HCT116 (cell line): ENCODE results near the gene POLE3. TPM values are rescaled to one million over a fixed set of nuclear protein-coding genes. Genes with fewer than 3 reads are reported as not detected.

Experiments used
- ATAC-seq: fragments of 200-7000 bp; cut with Tn5 transposase; 2 replicates; pipeline ENCODE4 v1.9.1; 2020; ENCODE audit warnings: mild to moderate bottlenecking, moderate library complexity
- BruUV-seq: library from RNA; stranded (reverse); fragments of 400-500 nt; replicated peaks from 2 replicates; lab custom pipeline; 2021; lab: Mats Ljungman, UMichigan
- CTCF ChIA-PET: fragments of 300-600 bp; sonication (Branson Sonifier 250); formaldehyde crosslinking; loops from one replicate; lab custom pipeline; 2021; ENCODE audit warnings: antibody characterized with exemption; lab: Charles Lee
- POLR2A ChIA-PET: fragments of 300-600, 350-600 bp; sonication (Branson Sonifier 250); formaldehyde crosslinking; loops from one replicate; lab custom pipeline; 2021; ENCODE audit warnings: antibody characterized with exemption; lab: Charles Lee
- RAD21 ChIA-PET, 2 experiments: fragments of 300-600 bp; sonication (Branson Sonifier 250); formaldehyde crosslinking; loops; one replicate each; lab custom pipeline; 2023; ENCODE audit warnings: low total read pairs in 2 of 2; ENCODE audit not compliant: uncharacterized antibody in 2 of 2, unreplicated experiment in 2 of 2, low non-redundant PET in 1 of 2; lab: Charles Lee
- DNase-seq: peaks from one replicate; pipeline ENCODE4 v3.0.0-alpha.2; 2010; ENCODE audit warnings: low read depth, low spot score
- H2AFZ ChIP-seq: fragments of 200-600 bp; shearing (Covaris generic), sonication (generic); 2 replicates; pipeline ENCODE4 v1.6.1; 2017; ENCODE audit warnings: low read depth, mixed run types, mixed read lengths, antibody characterized with exemption, low read length; ENCODE audit not compliant: poor library complexity, severe bottlenecking
- H3K27ac ChIP-seq: 2 replicates; pipeline ENCODE4 v1.5.1; 2012; ENCODE audit warnings: low read depth, low read length
- H3K27me3 ChIP-seq: fragments of 200-600 bp; sonication (generic); 2 replicates; pipeline ENCODE4 v1.6.1; 2016; ENCODE audit warnings: mixed run types, low read length, mixed read lengths; ENCODE audit not compliant: insufficient read depth
- H3K36me3 ChIP-seq, 2 experiments: fragments of 200-500 bp in 1 of 2; fragments of 200-600 bp in 1 of 2; sonication (Bioruptor generic) in 1 of 2; sonication (generic) in 1 of 2; 2 replicates each; pipeline versions ENCODE4 v1.5.1 to v1.6.1; 2014 to 2016; ENCODE audit warnings: low read length in 2 of 2, inconsistent platforms in 1 of 2, mixed read lengths in 1 of 2, mixed run types in 1 of 2; ENCODE audit not compliant: insufficient read depth in 2 of 2, control insufficient read depth in 1 of 2
- H3K4me1 ChIP-seq, 2 experiments: fragments of 200-600 bp in 1 of 2; sonication (generic) in 1 of 2; 2 replicates each; pipeline versions ENCODE4 v1.5.1 to v1.6.1; 2012 to 2017; ENCODE audit warnings: low read length in 2 of 2, inconsistent platforms in 1 of 2, mild to moderate bottlenecking in 1 of 2, mixed read lengths in 1 of 2, mixed run types in 1 of 2, moderate library complexity in 1 of 2; ENCODE audit not compliant: insufficient read depth in 2 of 2, control insufficient read depth in 1 of 2
- H3K4me2 ChIP-seq: fragments of 200-600 bp; sonication (generic); 2 replicates; pipeline ENCODE4 v1.6.1; 2017; ENCODE audit warnings: mixed run types, low read length, mixed read lengths
- H3K4me3 ChIP-seq, 2 experiments: fragments of 200-600 bp in 1 of 2; sonication (generic) in 1 of 2; replicated peaks in 1 of 2; 2 replicates each; pipeline ENCODE4 v1.5.1; 2011 to 2016; ENCODE audit warnings: low read length in 2 of 2, control low read depth in 1 of 2, low read depth in 1 of 2, mild to moderate bottlenecking in 1 of 2, mixed read lengths in 1 of 2, mixed run types in 1 of 2
- H3K79me2 ChIP-seq: fragments of 200-600 bp; sonication (generic); 2 replicates; pipeline ENCODE4 v1.6.1; 2017; ENCODE audit warnings: mild to moderate bottlenecking, mixed run types, low read length, moderate library complexity, mixed read lengths; ENCODE audit not compliant: insufficient read depth
- H3K9ac ChIP-seq: fragments of 200-600 bp; sonication (generic); 2 replicates; pipeline ENCODE4 v1.6.1; 2016; ENCODE audit warnings: low read length, mixed read lengths
- H3K9me2 ChIP-seq: fragments of 200-600 bp; sonication (generic), shearing (Covaris generic); 2 replicates; pipeline ENCODE4 v1.6.1; 2017; ENCODE audit warnings: mixed run types, mild to moderate bottlenecking, moderate library complexity; ENCODE audit not compliant: insufficient read depth
- H3K9me3 ChIP-seq, 2 experiments: fragments of 200-500 bp in 1 of 2; fragments of 200-600 bp in 1 of 2; sonication (Bioruptor generic) in 1 of 2; sonication (generic) in 1 of 2; 2 replicates each; pipeline ENCODE4 v1.6.1; 2014 to 2017; ENCODE audit warnings: low read length in 2 of 2, mixed read lengths in 2 of 2, inconsistent platforms in 1 of 2, low read depth in 1 of 2, mild to moderate bottlenecking in 1 of 2, mixed run types in 1 of 2, moderate library complexity in 1 of 2; ENCODE audit not compliant: control insufficient read depth in 1 of 2, insufficient read depth in 1 of 2
- H4K20me1 ChIP-seq: fragments of 200-600 bp; sonication (generic), shearing (Covaris generic); 2 replicates; pipeline ENCODE4 v1.6.1; 2017; ENCODE audit warnings: mixed run types, mild to moderate bottlenecking, moderate library complexity; ENCODE audit not compliant: insufficient read depth
- ATF3 ChIP-seq: IDR thresholded peaks from 2 replicates; pipeline ENCODE4 v1.6.1; 2012
- CTCF ChIP-seq, 3 experiments: fragments of 200-600 bp in 1 of 3; sonication (generic) in 1 of 3; IDR thresholded peaks in 2 of 3; conservative IDR thresholded peaks in 1 of 3; 2 replicates each; pipeline ENCODE4 v1.5.1; 2012 to 2017; ENCODE audit warnings: low read depth in 2 of 3, low read length in 2 of 3, antibody characterized with exemption in 1 of 3, borderline replicate concordance in 1 of 3, control low read depth in 1 of 3, mild to moderate bottlenecking in 1 of 3, mixed read lengths in 1 of 3, mixed run types in 1 of 3, moderate library complexity in 1 of 3; ENCODE audit not compliant: insufficient read depth in 1 of 3
- EZH2 ChIP-seq: fragments of 200-600 bp; sonication (generic); IDR thresholded peaks from 2 replicates; pipeline ENCODE4 v1.6.1; 2017; ENCODE audit warnings: antibody characterized with exemption, mixed run types
- FOSL1 ChIP-seq: IDR thresholded peaks from 2 replicates; pipeline ENCODE4 v1.6.1; 2012; ENCODE audit warnings: low read depth
- POLR2A ChIP-seq: IDR thresholded peaks from 2 replicates; pipeline ENCODE4 v1.7.0; 2011; ENCODE audit warnings: borderline replicate concordance; ENCODE audit not compliant: insufficient read depth, insufficient read length; ENCODE audit errors: extremely low read depth
- POLR2AphosphoS5 ChIP-seq: IDR thresholded peaks from 2 replicates; pipeline ENCODE4 v1.6.1; 2011; ENCODE audit warnings: mild to moderate bottlenecking, low read depth, low read length, moderate library complexity
- REST ChIP-seq: IDR thresholded peaks from 2 replicates; pipeline ENCODE4 v1.6.1; 2012; ENCODE audit warnings: low read depth
- SRF ChIP-seq: IDR thresholded peaks from 2 replicates; pipeline ENCODE4 v1.6.1; 2012; ENCODE audit warnings: low read depth
- TCF7L2 ChIP-seq: IDR thresholded peaks from 2 replicates; pipeline ENCODE4 v1.7.0; 2011; ENCODE audit warnings: borderline replicate concordance, inconsistent platforms; ENCODE audit not compliant: insufficient read depth, insufficient read length; ENCODE audit errors: extremely low read depth
- YY1 ChIP-seq: IDR thresholded peaks from 2 replicates; pipeline ENCODE4 v1.6.1; 2011; ENCODE audit warnings: low read length, low read depth, moderate library complexity, mild to moderate bottlenecking; ENCODE audit not compliant: insufficient replicate concordance; ENCODE audit errors: extremely low read depth
- ZBTB33 ChIP-seq: IDR thresholded peaks from 2 replicates; pipeline ENCODE4 v1.6.1; 2011; ENCODE audit warnings: mild to moderate bottlenecking, low read length, moderate library complexity; ENCODE audit not compliant: insufficient replicate concordance; ENCODE audit errors: extremely low read depth
- ZFX ChIP-seq: fragments of 450-650 bp; IDR thresholded peaks from 2 replicates; pipeline ENCODE4 v1.6.1; 2017
- intact Hi-C: fragments of 100-400 bp; cut with micrococcal nuclease; formaldehyde crosslinking; loops from 2 replicates; pipeline ENCODE4 v1.10.0; 2022
- total RNA-seq: library from RNA; stranded (reverse); gene quantifications from one replicate; pipeline ENCODE4 v1.2.1, GENCODE V29; 2021; ENCODE audit not compliant: unreplicated experiment

POLE3 gene
- total RNA-seq, 1 experiment from 2014 or later: 65.1 TPM

- ChIA-PET CTCF (interaction anchor here (0.5 to 2.6 kb wide), 12 partner anchors 9 to 257 kb away, joined by 3 to 19 read pairs (median 3); partner anchors contain the start of genes C9orf43, CDC26, POLE3 and PRPF4), RAD21 (interaction anchor here (0.6 to 1.5 kb wide), 3 partner anchors 9 to 257 kb away, joined by 3 to 8 read pairs (median 5); partner anchors contain the start of genes C9orf43 (in 1 of the 2), CDC26 (in 1 of the 2), POLE3 (in 1 of the 2) and PRPF4 (in 1 of the 2)), POLR2A (interaction anchor here (0.7 to 1.5 kb wide), 2 partner anchors 9 to 14 kb away, joined by 3 to 13 read pairs; partner anchors contain the start of genes C9orf43 and POLE3)
- peaks cover 8 to 12% of the 10 kb centered on the region in 2 experiments for H3K4me1 ChIP-seq
- H3K9me2 ChIP-seq: no peaks in the 10 kb centered on the region
- H4K20me1 ChIP-seq: no peaks in the 10 kb centered on the region
- no TSS peak for BruUV-seq
- no peaks in the 10 kb centered on the region for H3K79me2 ChIP-seq
- intact Hi-C loops: loop anchor here (1.0 kb wide), 1 partner anchor 257 kb away; no protein-coding TSS in a partner anchor
- peak within 1 kb of the TSS; percentile 40 for H3K27ac ChIP-seq
- no peak for TF ChIP-seq TCF7L2
- peak; percentile 71 for TF ChIP-seq YY1
- TF ChIP-seq FOSL1: no peak
- peak; percentile 77 for TF ChIP-seq POLR2AphosphoS5
- no peak for TF ChIP-seq ZBTB33
- peak; percentile 41 for TF ChIP-seq POLR2A
- no peak for TF ChIP-seq REST
- TF ChIP-seq ZFX: no peak
- peak in 2 of 3 experiments; percentile 88 to 96; a peak in 4 of 6 replicates for TF ChIP-seq CTCF (IDR thresholded peaks at IDR 0.05 in 2 of 3, conservative IDR thresholded peaks at IDR 0.05 in 1 of 3; ENCODE audit: borderline replicate concordance in 1 of 3, insufficient read depth in 1 of 3, low read depth in 2 of 3, low read length in 2 of 3)
- no peak for TF ChIP-seq EZH2
- TF ChIP-seq ATF3: no peak
- TF ChIP-seq SRF: no peak
- ATAC-seq: peak; percentile 96
- H2AFZ ChIP-seq: peak within 1 kb of the TSS; percentile 91
- peak within 1 kb of the TSS; percentile 66 for H3K9ac ChIP-seq
- H3K4me2 ChIP-seq: peak within 1 kb of the TSS; percentile 75
- no peaks in the 10 kb centered on the region for H3K36me3 ChIP-seq
- H3K4me3 ChIP-seq: peak within 1 kb of the TSS; percentile 76 to 86
- no peaks in the 10 kb centered on the region for H3K9me3 ChIP-seq
- peak; percentile 94 for DNase-seq
- no peaks in the 10 kb centered on the region for H3K27me3 ChIP-seq
These were observed 9.3 kb downstream of the POLE3 start, which contains the start of gene ALAD for GRCh38 chr9:113401027-113401792. ALAD (minus strand) TSS chr9:113401284; CDS start chr9:113393559, 7,725 bp downstream.
